Hepatocyte (in vitro differentiated cells): ENCODE results near the gene SRD5A1. TPM values are rescaled to one million over a fixed set of nuclear protein-coding genes. Genes with fewer than 3 reads are reported as not detected.
A peak's percentile ranks its signal among the peaks of the same experiment; 100 is the strongest.

ENCODE experiments used
- DNase-seq: peaks from one replicate; pipeline ENCODE4 v3.0.0-alpha.2; 2016; ENCODE audit warnings: low spot score
- H2AFZ ChIP-seq: fragments of 200-600 bp; sonication (generic); 2 replicates; pipeline ENCODE4 v1.6.0; 2016; ENCODE audit warnings: antibody characterized with exemption, mild to moderate bottlenecking
- H3K27ac ChIP-seq: fragments of 200-600 bp; sonication (generic); 2 replicates; pipeline ENCODE4 v1.5.1; 2016; ENCODE audit warnings: mild to moderate bottlenecking
- H3K27me3 ChIP-seq: fragments of 200-600 bp; sonication (generic); 2 replicates; pipeline ENCODE4 v1.6.1; 2016
- H3K36me3 ChIP-seq: fragments of 200-600 bp; sonication (generic); replicated peaks from 2 replicates; pipeline ENCODE4 v1.5.1; 2016; ENCODE audit warnings: low read depth; ENCODE audit not compliant: insufficient read depth
- H3K4me1 ChIP-seq: fragments of 200-600 bp; sonication (generic); 2 replicates; pipeline ENCODE4 v1.5.1; 2016; ENCODE audit warnings: mild to moderate bottlenecking, moderate library complexity; ENCODE audit not compliant: insufficient read depth
- H3K4me2 ChIP-seq: fragments of 200-600 bp; sonication (generic); 2 replicates; pipeline ENCODE4 v1.6.0; 2016
- H3K4me3 ChIP-seq: fragments of 200-600 bp; sonication (generic); 2 replicates; pipeline ENCODE4 v1.5.1; 2016; ENCODE audit warnings: mild to moderate bottlenecking
- H3K79me2 ChIP-seq: fragments of 200-600 bp; sonication (generic); 2 replicates; pipeline ENCODE4 v1.6.0; 2017; ENCODE audit warnings: mild to moderate bottlenecking
- H3K9me2 ChIP-seq: fragments of 200-600 bp; sonication (generic); replicated peaks from 2 replicates; pipeline ENCODE4 v1.6.0; 2017; ENCODE audit warnings: mild to moderate bottlenecking; ENCODE audit not compliant: insufficient read depth
- H3K9me3 ChIP-seq: fragments of 200-600 bp; sonication (generic); 2 replicates; pipeline ENCODE4 v1.5.1; 2016; ENCODE audit warnings: low read depth, mild to moderate bottlenecking
- H4K20me1 ChIP-seq: fragments of 200-600 bp; sonication (generic); 2 replicates; pipeline ENCODE4 v1.6.0; 2016; ENCODE audit warnings: mild to moderate bottlenecking; ENCODE audit not compliant: insufficient read depth, poor library complexity, severe bottlenecking
- EZH2 ChIP-seq: fragments of 200-600 bp; sonication (generic); IDR thresholded peaks from 2 replicates; pipeline ENCODE4 v1.6.1; 2016; ENCODE audit warnings: antibody characterized with exemption, mild to moderate bottlenecking, borderline replicate concordance
- EZH2phosphoT487 ChIP-seq: fragments of 200-600 bp; sonication (generic); IDR thresholded peaks from one replicate; pipeline ENCODE4 v1.6.1; 2018; ENCODE audit warnings: antibody characterized with exemption, mild to moderate bottlenecking, low read depth, moderate library complexity; ENCODE audit not compliant: unreplicated experiment, severe bottlenecking
- WGBS: methylation state at CpG from one replicate; pipeline ENCODE4 v1.1.6; 2016; ENCODE audit warnings: low lambda C conversion rate; ENCODE audit errors: missing lambda C conversion rate; 5-methylcytosine and 5-hydroxymethylcytosine counted together
- polyA plus RNA-seq: library from polyadenylated mRNA; unstranded; fragments of >200 nt; fragmentation: Nextera tagmentation; extraction: Ambion mirVana; gene quantifications from 2 replicates; pipeline ENCODE4 v1.2.1, GENCODE V29; 2016
- total RNA-seq: library from RNA; depleted of rRNA; stranded (reverse); fragments of >200 nt; gene quantifications from 2 replicates; pipeline ENCODE4 v1.2.3, GENCODE V29; 2014
- TF ChIP-seq, protein P1 (sequence below): fragments of 200-600 bp; sonication (generic); IDR thresholded peaks from 2 replicates; pipeline ENCODE4 v1.5.1; 2016; ENCODE audit warnings: antibody characterized with exemption, mild to moderate bottlenecking; ENCODE audit not compliant: poor library complexity

The SRD5A1 gene
- total and polyA plus RNA-seq, 2 experiments from 2014 or later = 8.6 to 12.1 TPM

- Histone ChIP-seq H3K4me2 (no peak overlapping the region), H3K9me2 (no peaks in the 10 kb centered on the region), H3K27ac (no peak overlapping the region), H3K27me3 (no peaks in the 10 kb centered on the region), H2AFZ (no peak overlapping the region), H3K36me3 (no peaks in the 10 kb centered on the region), H3K9me3 (no peaks in the 10 kb centered on the region), H3K4me1 (peaks cover 23% of the 10 kb centered on the region), H4K20me1 (peaks cover 100% of the 10 kb centered on the region), H3K79me2 (peaks cover 100% of the 10 kb centered on the region), H3K4me3 (no peak overlapping the region)
- no peak for DNase-seq
- WGBS = 94% methylated on average over 6 of the region's 6 CpGs
- TF ChIP-seq EZH2 (no peak), EZH2phosphoT487 (no peak)
- TF ChIP-seq, protein P1, sequence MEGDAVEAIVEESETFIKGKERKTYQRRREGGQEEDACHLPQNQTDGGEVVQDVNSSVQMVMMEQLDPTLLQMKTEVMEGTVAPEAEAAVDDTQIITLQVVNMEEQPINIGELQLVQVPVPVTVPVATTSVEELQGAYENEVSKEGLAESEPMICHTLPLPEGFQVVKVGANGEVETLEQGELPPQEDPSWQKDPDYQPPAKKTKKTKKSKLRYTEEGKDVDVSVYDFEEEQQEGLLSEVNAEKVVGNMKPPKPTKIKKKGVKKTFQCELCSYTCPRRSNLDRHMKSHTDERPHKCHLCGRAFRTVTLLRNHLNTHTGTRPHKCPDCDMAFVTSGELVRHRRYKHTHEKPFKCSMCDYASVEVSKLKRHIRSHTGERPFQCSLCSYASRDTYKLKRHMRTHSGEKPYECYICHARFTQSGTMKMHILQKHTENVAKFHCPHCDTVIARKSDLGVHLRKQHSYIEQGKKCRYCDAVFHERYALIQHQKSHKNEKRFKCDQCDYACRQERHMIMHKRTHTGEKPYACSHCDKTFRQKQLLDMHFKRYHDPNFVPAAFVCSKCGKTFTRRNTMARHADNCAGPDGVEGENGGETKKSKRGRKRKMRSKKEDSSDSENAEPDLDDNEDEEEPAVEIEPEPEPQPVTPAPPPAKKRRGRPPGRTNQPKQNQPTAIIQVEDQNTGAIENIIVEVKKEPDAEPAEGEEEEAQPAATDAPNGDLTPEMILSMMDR = no peak
Observed at GRCh38 chr5:6720561-6720921, 87.3 kb downstream of the SRD5A1 start.

- Histone ChIP-seq H4K20me1 (peaks cover 100% of the 10 kb centered on the region), H3K4me1 (peaks cover 15% of the 10 kb centered on the region), H3K79me2 (peaks cover 100% of the 10 kb centered on the region), H3K27me3 (no peaks in the 10 kb centered on the region), H3K4me3 (no peak overlapping the region), H3K36me3 (no peaks in the 10 kb centered on the region), H2AFZ (no peak overlapping the region), H3K9me2 (no peaks in the 10 kb centered on the region), H3K27ac (no peak overlapping the region), H3K4me2 (no peak overlapping the region), H3K9me3 (no peaks in the 10 kb centered on the region)
- TF ChIP-seq EZH2phosphoT487 (no peak), EZH2 (no peak)
- TF ChIP-seq, protein P1 = no peak
- no peak for DNase-seq
- 58% methylated on average over 4 of the region's 4 CpGs for WGBS
Observed at GRCh38 chr5:6721442-6721841, 88.2 kb downstream of the SRD5A1 start.

- Histone ChIP-seq H3K4me3 (no peak overlapping the region), H2AFZ (no peak overlapping the region), H3K4me2 (peak overlapping the region; percentile 37), H3K9me3 (no peaks in the 10 kb centered on the region), H3K79me2 (peaks cover 100% of the 10 kb centered on the region), H3K4me1 (peaks cover 10% of the 10 kb centered on the region), H3K27me3 (no peaks in the 10 kb centered on the region), H4K20me1 (peaks cover 100% of the 10 kb centered on the region), H3K36me3 (no peaks in the 10 kb centered on the region), H3K9me2 (no peaks in the 10 kb centered on the region), H3K27ac (no peak overlapping the region)
- DNase-seq = no peak
- TF ChIP-seq EZH2 (no peak), EZH2phosphoT487 (no peak)
- TF ChIP-seq, protein P1 = no peak
- 87% methylated on average over 6 of the region's 6 CpGs for WGBS
Observed at GRCh38 chr5:6722015-6722414, 88.8 kb downstream of the SRD5A1 start.
